H9 (cell line): Measurements from ENCODE around the gene CELF1. TPM values are rescaled to one million over a fixed set of nuclear protein-coding genes. Genes with fewer than 3 reads are reported as not detected.

Source experiments
- DNase-seq: peaks from one replicate; pipeline ENCODE4 v3.0.0-alpha.2; 2017
- H2AFZ ChIP-seq: one replicate; pipeline ENCODE4 v1.6.1; 2013; ENCODE audit warnings: mild to moderate bottlenecking, low read length, control low read depth, moderate library complexity
- H2AK5ac ChIP-seq: 2 replicates; pipeline ENCODE4 v1.6.1; 2013; ENCODE audit warnings: low read length, control low read depth, mixed read lengths; ENCODE audit not compliant: insufficient read length
- H2BK120ac ChIP-seq: one replicate; pipeline ENCODE4 v1.6.1; 2013; ENCODE audit warnings: low read depth, mild to moderate bottlenecking, low read length, control low read depth, inconsistent platforms; ENCODE audit not compliant: poor library complexity, severe bottlenecking
- H2BK12ac ChIP-seq: 2 replicates; pipeline ENCODE4 v1.6.1; 2013; ENCODE audit warnings: low read length, control low read depth, mixed read lengths, low read depth; ENCODE audit not compliant: insufficient read length
- H2BK15ac ChIP-seq: 2 replicates; pipeline ENCODE4 v1.6.1; 2013; ENCODE audit warnings: low read depth, low read length, control low read depth
- H2BK20ac ChIP-seq: one replicate; pipeline ENCODE4 v1.6.1; 2013; ENCODE audit warnings: low read depth, mild to moderate bottlenecking, low read length, control low read depth, inconsistent platforms; ENCODE audit not compliant: poor library complexity, severe bottlenecking
- H2BK5ac ChIP-seq: 2 replicates; pipeline ENCODE4 v1.6.1; 2013; ENCODE audit warnings: low read length, control low read depth, mixed read lengths; ENCODE audit not compliant: insufficient read length
- H3K14ac ChIP-seq: 2 replicates; pipeline ENCODE4 v1.6.1; 2013; ENCODE audit warnings: low read length, control low read depth; ENCODE audit not compliant: insufficient read depth
- H3K18ac ChIP-seq: 2 replicates; pipeline ENCODE4 v1.6.1; 2013; ENCODE audit warnings: low read depth, mild to moderate bottlenecking, mixed read lengths, low read length, control low read depth; ENCODE audit not compliant: insufficient read length
- H3K23ac ChIP-seq: 2 replicates; pipeline ENCODE4 v1.6.1; 2013; ENCODE audit warnings: low read length, control low read depth, mixed read lengths, low read depth; ENCODE audit not compliant: insufficient read length
- H3K23me2 ChIP-seq: 2 replicates; pipeline ENCODE4 v1.6.1; 2013; ENCODE audit warnings: low read depth, mild to moderate bottlenecking, mixed read lengths, low read length, control low read depth; ENCODE audit not compliant: insufficient read length, poor library complexity, severe bottlenecking
- H3K27ac ChIP-seq: 2 replicates; pipeline ENCODE4 v1.5.1; 2013; ENCODE audit warnings: low read length, control low read depth, mixed read lengths, low read depth; ENCODE audit not compliant: insufficient read length
- H3K27me3 ChIP-seq: 2 replicates; pipeline ENCODE4 v1.6.1; 2013; ENCODE audit warnings: low read length, control low read depth, inconsistent platforms; ENCODE audit not compliant: insufficient read depth
- H3K4ac ChIP-seq: 2 replicates; pipeline ENCODE4 v1.6.1; 2013; ENCODE audit warnings: low read depth, mild to moderate bottlenecking, control low read depth, inconsistent platforms, low read length, moderate library complexity
- H3K4me1 ChIP-seq: 2 replicates; pipeline ENCODE4 v1.6.1; 2013; ENCODE audit warnings: low read length, control low read depth, inconsistent platforms; ENCODE audit not compliant: insufficient read depth
- H3K4me2 ChIP-seq: 2 replicates; pipeline ENCODE4 v1.6.1; 2013; ENCODE audit warnings: low read length, control low read depth, mixed read lengths; ENCODE audit not compliant: insufficient read length, insufficient read depth
- H3K56ac ChIP-seq: 2 replicates; pipeline ENCODE4 v1.6.1; 2013; ENCODE audit warnings: low read depth, mild to moderate bottlenecking, mixed read lengths, low read length, control low read depth; ENCODE audit not compliant: insufficient read length
- H3K79me1 ChIP-seq: 2 replicates; pipeline ENCODE4 v1.6.1; 2013; ENCODE audit warnings: low read depth, mild to moderate bottlenecking, moderate library complexity, low read length, control low read depth, inconsistent platforms; ENCODE audit not compliant: insufficient read depth, poor library complexity, severe bottlenecking
- H3K79me2 ChIP-seq: 2 replicates; pipeline ENCODE4 v1.6.1; 2013; ENCODE audit warnings: low read length, control low read depth, inconsistent platforms; ENCODE audit not compliant: insufficient read depth
- H3K9ac ChIP-seq: 2 replicates; pipeline ENCODE4 v1.6.1; 2013; ENCODE audit warnings: low read length, control low read depth, mixed read lengths; ENCODE audit not compliant: insufficient read length; ENCODE audit errors: extremely low read depth
- H3K9me3 ChIP-seq: one replicate; pipeline ENCODE4 v1.6.1; 2013; ENCODE audit warnings: low read depth, low read length, inconsistent platforms; ENCODE audit not compliant: control insufficient read depth
- H3T11ph ChIP-seq: one replicate; pipeline ENCODE4 v1.6.1; 2013; ENCODE audit warnings: mild to moderate bottlenecking, low read length, control low read depth, inconsistent platforms
- H4K20me1 ChIP-seq: one replicate; pipeline ENCODE4 v1.6.1; 2013; ENCODE audit not compliant: control insufficient read depth, insufficient read length, insufficient read depth
- H4K5ac ChIP-seq: 2 replicates; pipeline ENCODE4 v1.6.1; 2013; ENCODE audit warnings: low read depth, mild to moderate bottlenecking, mixed read lengths, low read length, control low read depth; ENCODE audit not compliant: insufficient read length
- H4K8ac ChIP-seq: replicated peaks from 2 replicates; pipeline ENCODE4 v1.6.1; 2013; ENCODE audit warnings: low read length, control low read depth, mixed read lengths, low read depth; ENCODE audit not compliant: insufficient read length
- H4K91ac ChIP-seq: 2 replicates; pipeline ENCODE4 v1.6.1; 2013; ENCODE audit warnings: low read depth, mild to moderate bottlenecking, moderate library complexity, mixed read lengths, low read length, control low read depth; ENCODE audit not compliant: insufficient read length
- H3K27ac Mint-ChIP-seq, 3 experiments: 2 replicates in 2 of 3; 3 replicates in 1 of 3; pipeline ENCODE4 v1.8.0; 2020 to 2021; ENCODE audit warnings: mixed read lengths in 3 of 3, mild to moderate bottlenecking in 1 of 3, moderate library complexity in 1 of 3
- H3K27me3 Mint-ChIP-seq: 2 replicates; pipeline ENCODE4 v1.8.0; 2021; ENCODE audit warnings: low read depth, mild to moderate bottlenecking, moderate library complexity, mixed read lengths
- H3K36me3 Mint-ChIP-seq, 3 experiments: 2 replicates in 2 of 3; 3 replicates in 1 of 3; pipeline ENCODE4 v1.8.0; 2020 to 2021; ENCODE audit warnings: low read depth in 3 of 3, mixed read lengths in 3 of 3; ENCODE audit not compliant: insufficient read depth in 1 of 3
- H3K4me1 Mint-ChIP-seq, 2 experiments: 2 replicates each; pipeline ENCODE4 v1.8.0; 2020; ENCODE audit warnings: mixed read lengths in 2 of 2
- H3K4me3 Mint-ChIP-seq, 2 experiments: 2 replicates in 1 of 2; 3 replicates in 1 of 2; pipeline ENCODE4 v1.8.0; 2020 to 2021; ENCODE audit warnings: mild to moderate bottlenecking in 2 of 2, mixed read lengths in 2 of 2, moderate library complexity in 1 of 2
- H3K9me3 Mint-ChIP-seq, 2 experiments: 2 replicates in 1 of 2; 3 replicates in 1 of 2; pipeline ENCODE4 v1.8.0; 2020; ENCODE audit warnings: mild to moderate bottlenecking in 2 of 2, mixed read lengths in 2 of 2, moderate library complexity in 1 of 2
- WGBS: extraction: QIAGEN DNeasy Blood & Tissue Kit; methylation state at CpG from one replicate; pipeline ENCODE4 v1.1.7; 2013; ENCODE audit warnings: missing lambda C conversion rate, low lambda C conversion rate, mixed read lengths; ENCODE audit not compliant: insufficient read length; ENCODE audit errors: extremely low coverage; 5-methylcytosine and 5-hydroxymethylcytosine counted together
- total RNA-seq: library from RNA; stranded (reverse); gene quantifications from 2 replicates; pipeline ENCODE4 v1.2.1, GENCODE V29; 2021
- TF ChIP-seq, protein P1 (sequence below): fragments of 200-600 bp; sonication (generic); conservative IDR thresholded peaks from 3 replicates; pipeline ENCODE4 v1.8.0; 2021; ENCODE audit warnings: antibody characterized with exemption, mild to moderate bottlenecking

The CELF1 gene
- total RNA-seq, 1 experiment from 2014 or later: 211 TPM

DNA sequence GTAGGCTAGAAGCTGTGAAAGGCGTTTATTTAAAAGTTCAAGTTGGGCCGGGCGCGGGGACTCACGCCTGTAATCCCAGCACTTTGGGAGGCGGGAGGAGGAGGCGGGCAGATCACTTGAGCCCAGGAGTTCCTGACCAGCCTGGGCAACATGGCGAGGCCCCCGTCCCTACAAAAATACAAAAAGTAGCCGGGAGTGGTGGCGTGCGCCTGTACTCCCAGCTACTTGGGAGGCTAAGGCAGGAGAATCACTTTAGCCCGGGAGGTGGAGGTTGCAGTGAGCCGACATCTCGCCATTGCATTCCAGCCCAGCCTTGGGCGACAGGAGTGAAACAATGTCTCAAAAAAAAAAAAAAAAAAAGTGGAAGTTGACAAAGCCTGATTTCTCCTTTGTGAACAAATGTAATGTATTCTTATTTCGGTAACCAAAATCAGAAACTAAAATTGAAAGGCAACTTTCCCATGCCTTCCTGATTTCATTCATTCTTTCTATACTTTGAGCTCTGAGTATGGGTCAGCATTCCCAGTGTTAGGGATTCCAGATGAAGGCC is 13.3 kb upstream of the CELF1 start:
- no peak overlapping the region for H2BK5ac ChIP-seq
- peak overlapping the region; percentile 96 for H3K18ac ChIP-seq
- no peak overlapping the region for H2BK15ac ChIP-seq
- H3K27ac ChIP-seq: no peak overlapping the region
- H3K23me2 ChIP-seq: no peaks in the 10 kb centered on the region
- no peak overlapping the region for H4K5ac ChIP-seq
- H4K20me1 ChIP-seq: no peaks in the 10 kb centered on the region
- H2BK12ac ChIP-seq: no peak overlapping the region
- TF ChIP-seq, protein P1, sequence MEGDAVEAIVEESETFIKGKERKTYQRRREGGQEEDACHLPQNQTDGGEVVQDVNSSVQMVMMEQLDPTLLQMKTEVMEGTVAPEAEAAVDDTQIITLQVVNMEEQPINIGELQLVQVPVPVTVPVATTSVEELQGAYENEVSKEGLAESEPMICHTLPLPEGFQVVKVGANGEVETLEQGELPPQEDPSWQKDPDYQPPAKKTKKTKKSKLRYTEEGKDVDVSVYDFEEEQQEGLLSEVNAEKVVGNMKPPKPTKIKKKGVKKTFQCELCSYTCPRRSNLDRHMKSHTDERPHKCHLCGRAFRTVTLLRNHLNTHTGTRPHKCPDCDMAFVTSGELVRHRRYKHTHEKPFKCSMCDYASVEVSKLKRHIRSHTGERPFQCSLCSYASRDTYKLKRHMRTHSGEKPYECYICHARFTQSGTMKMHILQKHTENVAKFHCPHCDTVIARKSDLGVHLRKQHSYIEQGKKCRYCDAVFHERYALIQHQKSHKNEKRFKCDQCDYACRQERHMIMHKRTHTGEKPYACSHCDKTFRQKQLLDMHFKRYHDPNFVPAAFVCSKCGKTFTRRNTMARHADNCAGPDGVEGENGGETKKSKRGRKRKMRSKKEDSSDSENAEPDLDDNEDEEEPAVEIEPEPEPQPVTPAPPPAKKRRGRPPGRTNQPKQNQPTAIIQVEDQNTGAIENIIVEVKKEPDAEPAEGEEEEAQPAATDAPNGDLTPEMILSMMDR: no peak
- peaks cover 3% of the 10 kb centered on the region for H3K79me1 ChIP-seq
- peak; percentile 48 for DNase-seq
- H3K9me3 ChIP-seq: no peaks in the 10 kb centered on the region
- Mint-ChIP-seq H3K9me3 (no peaks in the 10 kb centered on the region), H3K4me1 (peaks cover 8 to 10% of the 10 kb centered on the region in 2 experiments), H3K27ac (peak overlapping the region; percentile 48 to 89 (median 51); a peak in 3 of 7 replicates), H3K27me3 (no peaks in the 10 kb centered on the region), H3K4me3 (peak overlapping the region; percentile 88 to 91), H3K36me3 (peaks cover 3 to 27% (median 19%) of the 10 kb centered on the region in 3 experiments; a peak in 6 of 7 replicates)
- WGBS: no CpG with 5 or more reads among the region's 17 CpGs
- H4K91ac ChIP-seq: no peak overlapping the region
- H3K4me2 ChIP-seq: peak overlapping the region; percentile 53
- no peak overlapping the region for H3K23ac ChIP-seq
- H2BK20ac ChIP-seq: no peak overlapping the region
- no peaks in the 10 kb centered on the region for H3K4me1 ChIP-seq
- H2AK5ac ChIP-seq: no peak overlapping the region
- H2AFZ ChIP-seq: no peak overlapping the region
- no peaks in the 10 kb centered on the region; the same call in 1 of the 2 replicates for H3K79me2 ChIP-seq
- H3K14ac ChIP-seq: peak overlapping the region; percentile 80; the same call in 1 of the 2 replicates
- H3K27me3 ChIP-seq: no peaks in the 10 kb centered on the region
- no peak overlapping the region for H2BK120ac ChIP-seq
- no peak overlapping the region for H3K4ac ChIP-seq
- H4K8ac ChIP-seq: no peak overlapping the region
- no peak overlapping the region for H3K56ac ChIP-seq
- H3T11ph ChIP-seq: no peak overlapping the region
- H3K9ac ChIP-seq: peak overlapping the region; percentile 61
